ENCODE data around the gene KEAP1.
A peak's percentile ranks its signal among the peaks of the same experiment; 100 is the strongest.

Gene KEAP1

DNA sequence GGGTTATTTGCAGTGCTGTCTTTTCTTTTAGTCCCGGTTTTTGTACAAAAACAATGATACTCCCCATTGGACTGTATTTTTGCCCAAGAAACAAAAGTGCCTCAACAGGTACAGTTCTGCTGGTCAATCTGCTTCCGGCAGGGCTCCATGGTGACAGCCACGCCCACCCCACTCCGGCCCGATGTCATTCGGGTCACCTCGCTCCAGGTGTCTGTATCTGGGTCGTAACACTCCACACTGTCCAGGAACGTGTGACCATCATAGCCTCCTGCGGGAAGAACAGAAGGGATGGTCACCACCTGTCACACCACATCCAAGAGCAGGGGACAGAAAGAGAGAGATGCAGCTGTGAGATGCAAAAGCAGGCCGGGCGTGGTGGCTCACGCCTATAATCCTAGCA, 16.6 kb downstream of the KEAP1 start:
- no peak overlapping the region for H3K4me3 ChIP-seq (ENCODE audit: insufficient read length, low read depth)
- TF ChIP-seq ZNF274 (IDR thresholded peaks at IDR 0.05; ENCODE audit: low read depth, low read length) (no peak), YY1 (IDR thresholded peaks at IDR 0.05; ENCODE audit: insufficient read depth, insufficient read length) (no peak), SUZ12 (IDR thresholded peaks at IDR 0.05; ENCODE audit: extremely low read depth, insufficient read depth, insufficient read length) (no peak)
- peaks cover 59% of the 10 kb centered on the region for H3K36me3 ChIP-seq (ENCODE audit: insufficient read depth, insufficient read length, low read length)
- peaks cover 2% of the 10 kb centered on the region for H3K4me1 ChIP-seq (ENCODE audit: insufficient read depth, insufficient read length)
- no peak overlapping the region for H3K9ac ChIP-seq (ENCODE audit: insufficient read length, low read depth)
- H3K27me3 ChIP-seq (ENCODE audit: insufficient read depth, insufficient read length) = no peaks in the 10 kb centered on the region
- DNase-seq (ENCODE audit: low read depth, low spot score) = no peak
- no peaks in the 10 kb centered on the region for H3K9me3 ChIP-seq (ENCODE audit: insufficient read depth, low read length)

- no peaks in the 10 kb centered on the region for H3K36me3 ChIP-seq (ENCODE audit: insufficient read depth, insufficient read length, low read length)
- H3K9me3 ChIP-seq (ENCODE audit: insufficient read depth, low read length) = no peaks in the 10 kb centered on the region
- H3K4me1 ChIP-seq (ENCODE audit: insufficient read depth, insufficient read length) = peaks cover 5% of the 10 kb centered on the region
- H3K9ac ChIP-seq (ENCODE audit: insufficient read length, low read depth) = peak overlapping the region; percentile 33
- H3K27me3 ChIP-seq (ENCODE audit: insufficient read depth, insufficient read length) = peaks cover 10% of the 10 kb centered on the region
- no peak overlapping the region for H3K4me3 ChIP-seq (ENCODE audit: insufficient read length, low read depth)
- TF ChIP-seq ZNF274 (IDR thresholded peaks at IDR 0.05; ENCODE audit: low read depth, low read length) = no peak
- TF ChIP-seq YY1 (IDR thresholded peaks at IDR 0.05; ENCODE audit: insufficient read depth, insufficient read length) = no peak
- peak; percentile 92 for DNase-seq (ENCODE audit: low read depth, low spot score)
Measured at GRCh38 chr19:10478903-10479384, 24.2 kb downstream of the KEAP1 start.

DNA sequence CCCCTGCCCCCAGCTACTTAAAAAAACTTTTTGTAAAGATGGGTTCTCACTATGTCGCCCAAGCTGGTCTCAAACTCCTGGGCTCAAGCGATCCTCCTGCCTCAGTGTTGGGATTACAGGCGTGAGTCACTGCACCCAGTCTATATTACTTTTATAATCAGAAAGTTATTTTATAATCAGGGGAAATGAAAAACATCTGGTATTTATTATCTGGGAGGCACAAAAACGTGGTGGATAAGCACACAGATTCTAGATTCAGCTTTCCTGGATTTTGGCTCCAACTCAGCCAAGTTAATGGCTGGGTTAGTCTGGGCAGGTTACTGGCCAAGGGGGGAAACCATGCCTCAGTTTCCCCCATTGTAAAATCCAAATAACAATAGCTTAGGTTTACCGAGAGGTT, 24.7 kb downstream of the KEAP1 start:
- Histone ChIP-seq H3K27me3 (ENCODE audit: insufficient read depth, insufficient read length) (peaks cover 10% of the 10 kb centered on the region), H3K9ac (ENCODE audit: insufficient read length, low read depth) (no peak overlapping the region), H3K4me1 (ENCODE audit: insufficient read depth, insufficient read length) (peaks cover 5% of the 10 kb centered on the region), H3K36me3 (ENCODE audit: insufficient read depth, insufficient read length, low read length) (no peaks in the 10 kb centered on the region), H3K4me3 (ENCODE audit: insufficient read length, low read depth) (no peak overlapping the region), H3K9me3 (ENCODE audit: insufficient read depth, low read length) (no peaks in the 10 kb centered on the region)
- no peak for DNase-seq (ENCODE audit: low read depth, low spot score)
- no peak for TF ChIP-seq SUZ12 (IDR thresholded peaks at IDR 0.05; ENCODE audit: extremely low read depth, insufficient read depth, insufficient read length)
- TF ChIP-seq YY1 (IDR thresholded peaks at IDR 0.05; ENCODE audit: insufficient read depth, insufficient read length) = no peak
- no peak for TF ChIP-seq ZNF274 (IDR thresholded peaks at IDR 0.05; ENCODE audit: low read depth, low read length)

DNA sequence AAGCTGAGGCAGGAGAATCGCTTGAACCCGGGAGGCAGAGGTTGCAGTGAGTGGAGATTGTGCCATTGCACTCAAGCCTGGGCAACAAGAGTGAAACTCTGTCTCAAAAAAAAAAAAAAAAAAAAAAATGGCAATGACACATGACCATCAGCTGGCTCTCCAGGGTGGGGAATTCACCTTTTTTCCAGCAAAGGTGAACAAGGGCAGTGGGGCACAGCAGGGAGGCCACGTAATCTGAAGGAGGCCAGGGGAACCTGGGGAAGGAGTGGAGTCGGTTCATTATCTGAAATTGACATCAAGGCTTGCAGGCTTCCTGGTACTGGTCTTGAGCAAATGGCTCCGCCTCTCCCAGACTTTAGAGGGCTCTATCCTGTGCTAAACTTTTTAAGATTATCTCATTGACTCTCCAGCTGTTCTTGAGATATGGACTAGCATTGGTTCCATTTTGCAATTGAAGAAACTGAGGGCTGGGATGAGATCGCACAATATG, 28.1 kb downstream of the KEAP1 start:
- no peak overlapping the region for H3K4me3 ChIP-seq (ENCODE audit: insufficient read length, low read depth)
- H3K9me3 ChIP-seq (ENCODE audit: insufficient read depth, low read length) = no peaks in the 10 kb centered on the region
- peaks cover 10% of the 10 kb centered on the region for H3K27me3 ChIP-seq (ENCODE audit: insufficient read depth, insufficient read length)
- no peak for DNase-seq (ENCODE audit: low read depth, low spot score)
- no peaks in the 10 kb centered on the region for H3K36me3 ChIP-seq (ENCODE audit: insufficient read depth, insufficient read length, low read length)
- TF ChIP-seq ZNF274 (IDR thresholded peaks at IDR 0.05; ENCODE audit: low read depth, low read length) (no peak), SUZ12 (IDR thresholded peaks at IDR 0.05; ENCODE audit: extremely low read depth, insufficient read depth, insufficient read length) (no peak), YY1 (IDR thresholded peaks at IDR 0.05; ENCODE audit: insufficient read depth, insufficient read length) (no peak)
- H3K9ac ChIP-seq (ENCODE audit: insufficient read length, low read depth) = no peak overlapping the region
- H3K4me1 ChIP-seq (ENCODE audit: insufficient read depth, insufficient read length) = peaks cover 5% of the 10 kb centered on the region

DNA sequence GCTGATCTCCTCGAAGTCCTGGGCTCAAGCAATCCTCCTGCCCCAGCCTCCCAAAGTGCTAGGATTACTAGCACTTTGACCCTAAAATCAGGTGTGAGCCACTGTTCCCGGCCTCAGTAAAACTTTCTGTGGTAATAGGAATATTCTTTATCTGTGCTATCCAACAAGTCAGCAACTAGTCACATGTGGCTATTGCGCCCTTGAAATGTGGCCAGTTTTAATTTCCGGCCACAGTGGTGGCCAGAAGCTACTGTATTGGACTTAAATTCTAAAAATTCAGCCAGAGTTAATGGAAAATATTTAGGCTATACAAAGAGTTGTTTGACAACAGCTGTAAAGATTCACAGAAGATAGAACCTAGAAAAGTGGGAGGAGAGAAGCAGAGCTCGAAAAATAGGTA, 30.0 kb downstream of the KEAP1 start:
- Histone ChIP-seq H3K9ac (ENCODE audit: insufficient read length, low read depth) (no peak overlapping the region), H3K4me1 (ENCODE audit: insufficient read depth, insufficient read length) (peaks cover 9% of the 10 kb centered on the region), H3K4me3 (ENCODE audit: insufficient read length, low read depth) (no peak overlapping the region), H3K9me3 (ENCODE audit: insufficient read depth, low read length) (no peaks in the 10 kb centered on the region), H3K27me3 (ENCODE audit: insufficient read depth, insufficient read length) (no peaks in the 10 kb centered on the region), H3K36me3 (ENCODE audit: insufficient read depth, insufficient read length, low read length) (peaks cover 3% of the 10 kb centered on the region)
- TF ChIP-seq ZNF274 (IDR thresholded peaks at IDR 0.05; ENCODE audit: low read depth, low read length) (no peak), SUZ12 (IDR thresholded peaks at IDR 0.05; ENCODE audit: extremely low read depth, insufficient read depth, insufficient read length) (no peak), YY1 (IDR thresholded peaks at IDR 0.05; ENCODE audit: insufficient read depth, insufficient read length) (no peak)
- no peak for DNase-seq (ENCODE audit: low read depth, low spot score)

DNA sequence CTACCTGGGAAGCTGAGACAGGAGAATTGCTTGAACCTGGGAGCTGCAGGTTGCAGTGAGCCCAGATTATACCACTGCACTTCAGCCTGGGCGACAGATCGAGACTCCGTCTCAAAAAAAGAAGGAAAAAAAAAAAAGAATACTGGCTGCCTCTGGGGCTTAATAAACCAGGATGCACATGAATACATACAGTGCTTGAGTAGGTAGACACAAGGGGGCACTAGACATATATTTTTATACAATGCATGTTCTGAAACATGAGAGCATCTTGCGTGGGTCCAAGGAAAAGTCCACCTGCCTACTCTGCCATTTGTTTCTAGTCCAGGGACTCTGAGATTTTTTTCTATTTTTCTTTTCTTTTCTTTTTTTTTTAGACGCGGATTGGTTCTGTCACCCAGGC, 31.2 kb downstream of the KEAP1 start:
- Histone ChIP-seq H3K9me3 (ENCODE audit: insufficient read depth, low read length) (no peaks in the 10 kb centered on the region), H3K4me1 (ENCODE audit: insufficient read depth, insufficient read length) (peaks cover 9% of the 10 kb centered on the region), H3K27me3 (ENCODE audit: insufficient read depth, insufficient read length) (no peaks in the 10 kb centered on the region), H3K4me3 (ENCODE audit: insufficient read length, low read depth) (no peak overlapping the region), H3K9ac (ENCODE audit: insufficient read length, low read depth) (no peak overlapping the region), H3K36me3 (ENCODE audit: insufficient read depth, insufficient read length, low read length) (peaks cover 9% of the 10 kb centered on the region)
- TF ChIP-seq SUZ12 (IDR thresholded peaks at IDR 0.05; ENCODE audit: extremely low read depth, insufficient read depth, insufficient read length) = no peak
- TF ChIP-seq YY1 (IDR thresholded peaks at IDR 0.05; ENCODE audit: insufficient read depth, insufficient read length) = no peak
- no peak for DNase-seq (ENCODE audit: low read depth, low spot score)

DNA sequence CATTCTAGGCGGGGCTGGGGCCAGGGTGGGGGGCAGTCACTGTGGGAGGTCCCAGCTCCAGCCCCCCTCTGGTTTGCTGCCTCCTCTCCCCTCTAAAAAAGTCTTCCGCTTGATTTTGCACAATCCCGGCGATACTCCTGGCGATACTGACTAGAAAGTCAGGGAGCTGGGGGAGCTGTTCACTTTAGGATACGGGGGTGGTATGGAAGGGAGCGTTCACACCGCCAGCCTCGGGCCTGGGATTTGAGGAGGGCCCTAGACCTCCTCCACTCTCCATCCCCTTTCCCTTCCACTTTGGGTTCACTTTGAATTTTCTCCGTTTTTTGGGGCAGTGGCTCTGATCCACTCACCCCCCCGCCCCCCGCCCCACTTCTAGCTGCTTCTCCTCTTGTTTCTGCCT, 35.0 kb downstream of the KEAP1 start:
- Histone ChIP-seq H3K4me3 (ENCODE audit: insufficient read length, low read depth) (no peak overlapping the region), H3K4me1 (ENCODE audit: insufficient read depth, insufficient read length) (peaks cover 9% of the 10 kb centered on the region), H3K27me3 (ENCODE audit: insufficient read depth, insufficient read length) (no peaks in the 10 kb centered on the region), H3K36me3 (ENCODE audit: insufficient read depth, insufficient read length, low read length) (peaks cover 20% of the 10 kb centered on the region), H3K9me3 (ENCODE audit: insufficient read depth, low read length) (no peaks in the 10 kb centered on the region), H3K9ac (ENCODE audit: insufficient read length, low read depth) (no peak overlapping the region)
- no peak for TF ChIP-seq SUZ12 (IDR thresholded peaks at IDR 0.05; ENCODE audit: extremely low read depth, insufficient read depth, insufficient read length)
- no peak for TF ChIP-seq ZNF274 (IDR thresholded peaks at IDR 0.05; ENCODE audit: low read depth, low read length)
- no peak for TF ChIP-seq YY1 (IDR thresholded peaks at IDR 0.05; ENCODE audit: insufficient read depth, insufficient read length)
- DNase-seq (ENCODE audit: low read depth, low spot score) = no peak

All from NT2/D1 (cell line).